GM18951 (cell line): ENCODE results near the gene OSBPL5.

Experiments used
- POLR2A ChIP-seq: IDR thresholded peaks from 4 replicates; pipeline ENCODE4 v1.6.1; 2011; ENCODE audit warnings: mild to moderate bottlenecking; ENCODE audit not compliant: insufficient read length, insufficient read depth; ENCODE audit errors: extremely low read depth
- in situ Hi-C: fragments of 300-500 bp; cut with MboI; formaldehyde crosslinking; loops from one replicate; pipeline ENCODE4 v1.12.0; 2022; ENCODE audit warnings: low sequenced_read_pairs, mixed read lengths, inconsistent platforms; ENCODE audit not compliant: unreplicated experiment

Gene OSBPL5

GRCh38 chr11:3194016-3194816, 29.1 kb upstream of the OSBPL5 start:
- in situ Hi-C loops = no loop called here
- no peak for TF ChIP-seq POLR2A

- no peak for TF ChIP-seq POLR2A
- in situ Hi-C loops = no loop called here
Measured at GRCh38 chr11:3193373-3194015, 28.4 kb upstream of the OSBPL5 start.

- no peak for TF ChIP-seq POLR2A
- in situ Hi-C loops = no loop called here
Measured at GRCh38 chr11:3192511-3193372, 27.6 kb upstream of the OSBPL5 start.

GRCh38 chr11:3191586-3192324, 26.6 kb upstream of the OSBPL5 start:
- in situ Hi-C loops = no loop called here
- TF ChIP-seq POLR2A = no peak

- no peak for TF ChIP-seq POLR2A
- in situ Hi-C loops = no loop called here
Measured at GRCh38 chr11:3190600-3190999, 25.5 kb upstream of the OSBPL5 start.

GRCh38 chr11:3189886-3190583, 24.9 kb upstream of the OSBPL5 start:
- in situ Hi-C loops = no loop called here
- TF ChIP-seq POLR2A = no peak

- in situ Hi-C loops = no loop called here
- TF ChIP-seq POLR2A = no peak
Measured at GRCh38 chr11:3189196-3189843, 24.2 kb upstream of the OSBPL5 start.

- in situ Hi-C loops = no loop called here
- TF ChIP-seq POLR2A = no peak
Measured at GRCh38 chr11:3188496-3189195, 23.5 kb upstream of the OSBPL5 start.

- in situ Hi-C loops = no loop called here
- TF ChIP-seq POLR2A = no peak
Measured at GRCh38 chr11:3186166-3186953, 21.2 kb upstream of the OSBPL5 start.

- TF ChIP-seq POLR2A = no peak
- in situ Hi-C loops = no loop called here
Measured at GRCh38 chr11:3184732-3185347, 19.7 kb upstream of the OSBPL5 start.
